IMR-90 (cell line): ENCODE measurements around the gene C2orf74. TPM values are rescaled to one million over a fixed set of nuclear protein-coding genes. Genes with fewer than 3 reads are reported as not detected.

Experiments used
- ATAC-seq: fragments of 200-7000 bp; cut with Tn5 transposase; 2 replicates; pipeline ENCODE4 v1.9.1; 2020; ENCODE audit warnings: low read depth, mild to moderate bottlenecking, moderate library complexity
- BruUV-seq: library from RNA; stranded (reverse); fragments of 400-500 nt; replicated peaks from 2 replicates; lab custom pipeline; 2021; lab: Mats Ljungman, UMichigan
- CTCF ChIA-PET: fragments of 300-600 bp; formaldehyde crosslinking; extraction: SDS; loops from one replicate; lab custom pipeline; 2021; ENCODE audit warnings: antibody characterized with exemption; lab: Yijun Ruan, JAX
- POLR2A ChIA-PET: fragments of 300-600 bp; sonication (Branson Sonifier 250); formaldehyde crosslinking; loops from one replicate; lab custom pipeline; 2022; ENCODE audit warnings: antibody characterized with exemption; ENCODE audit not compliant: unreplicated experiment; lab: Charles Lee
- DNase-seq: peaks from one replicate; pipeline ENCODE4 v3.0.0; 2013
- H2AFZ ChIP-seq: replicated peaks from 2 replicates; pipeline ENCODE3; 2013; ENCODE audit warnings: low read length, mild to moderate bottlenecking; ENCODE audit not compliant: poor library complexity
- H2AK5ac ChIP-seq: 2 replicates; pipeline ENCODE4 v1.6.1; 2013; ENCODE audit warnings: low read depth, low read length, inconsistent platforms
- H2AK9ac ChIP-seq: replicated peaks from 2 replicates; pipeline ENCODE3; 2013; ENCODE audit warnings: mild to moderate bottlenecking, low read depth, low read length, moderate library complexity; ENCODE audit not compliant: poor library complexity
- H2BK120ac ChIP-seq: 2 replicates; pipeline ENCODE4 v1.6.1; 2013; ENCODE audit warnings: low read depth, low read length, inconsistent platforms
- H2BK15ac ChIP-seq: 3 replicates; pipeline ENCODE4 v1.6.1; 2013; ENCODE audit warnings: low read depth, low read length, inconsistent platforms
- H2BK20ac ChIP-seq: 2 replicates; pipeline ENCODE4 v1.6.1; 2013; ENCODE audit warnings: low read depth, mild to moderate bottlenecking, inconsistent platforms, low read length, moderate library complexity
- H2BK5ac ChIP-seq: 2 replicates; pipeline ENCODE4 v1.6.1; 2013; ENCODE audit warnings: mild to moderate bottlenecking, low read depth, low read length, inconsistent platforms; ENCODE audit not compliant: poor library complexity, severe bottlenecking
- H3K14ac ChIP-seq: replicated peaks from 2 replicates; pipeline ENCODE4 v1.6.1; 2013; ENCODE audit warnings: low read depth, low read length, inconsistent platforms
- H3K18ac ChIP-seq: 2 replicates; pipeline ENCODE4 v1.6.1; 2013; ENCODE audit warnings: low read depth, low read length, control low read depth
- H3K23ac ChIP-seq: 2 replicates; pipeline ENCODE4 v1.6.1; 2013; ENCODE audit warnings: low read depth, low read length, inconsistent platforms
- H3K27ac ChIP-seq: 2 replicates; pipeline ENCODE4 v1.5.1; 2013; ENCODE audit warnings: mild to moderate bottlenecking, control low read depth, low read length; ENCODE audit not compliant: insufficient read depth
- H3K27me3 ChIP-seq: 2 replicates; pipeline ENCODE4 v1.6.1; 2013; ENCODE audit warnings: low read length; ENCODE audit not compliant: control insufficient read depth, insufficient read depth
- H3K36me3 ChIP-seq: 2 replicates; pipeline ENCODE4 v1.6.1; 2013; ENCODE audit warnings: low read length, mixed read lengths; ENCODE audit not compliant: control insufficient read depth, insufficient read depth
- H3K4ac ChIP-seq: 2 replicates; pipeline ENCODE4 v1.6.1; 2013; ENCODE audit warnings: low read depth, low read length, inconsistent platforms
- H3K4me1 ChIP-seq: 2 replicates; pipeline ENCODE4 v1.6.1; 2013; ENCODE audit warnings: low read length, mixed read lengths; ENCODE audit not compliant: control insufficient read depth, insufficient read depth
- H3K4me2 ChIP-seq: 2 replicates; pipeline ENCODE4 v1.6.1; 2013; ENCODE audit warnings: low read depth, mild to moderate bottlenecking, control low read depth, low read length, moderate library complexity
- H3K4me3 ChIP-seq: 2 replicates; pipeline ENCODE4 v1.5.1; 2013; ENCODE audit warnings: low read depth, mild to moderate bottlenecking, control low read depth, low read length, moderate library complexity; ENCODE audit not compliant: insufficient read depth
- H3K56ac ChIP-seq: 2 replicates; pipeline ENCODE4 v1.6.1; 2013; ENCODE audit warnings: low read length, inconsistent platforms; ENCODE audit not compliant: insufficient read depth; ENCODE audit errors: extremely low read depth
- H3K79me1 ChIP-seq, 2 experiments: 2 replicates each; pipeline ENCODE4 v1.6.1; 2013; ENCODE audit warnings: low read length in 2 of 2, inconsistent platforms in 1 of 2, low read depth in 1 of 2
- H3K9ac ChIP-seq: 2 replicates; pipeline ENCODE4 v1.6.1; 2013; ENCODE audit warnings: low read depth, low read length, control low read depth
- H3K9me1 ChIP-seq: 2 replicates; pipeline ENCODE4 v1.6.1; 2013; ENCODE audit warnings: low read length, inconsistent platforms; ENCODE audit not compliant: insufficient read depth
- H3K9me3 ChIP-seq: 2 replicates; pipeline ENCODE4 v1.6.1; 2013; ENCODE audit warnings: low read length; ENCODE audit not compliant: control insufficient read depth, insufficient read depth
- H4K20me1 ChIP-seq: 2 replicates; pipeline ENCODE4 v1.6.1; 2013; ENCODE audit warnings: low read length, inconsistent platforms; ENCODE audit not compliant: insufficient read depth
- H4K5ac ChIP-seq: 2 replicates; pipeline ENCODE4 v1.6.1; 2013; ENCODE audit warnings: mild to moderate bottlenecking, low read depth, low read length, control low read depth
- H4K8ac ChIP-seq, 2 experiments: 2 replicates each; pipeline ENCODE4 v1.6.1; 2013; ENCODE audit warnings: low read depth in 2 of 2, low read length in 2 of 2, control low read depth in 1 of 2, inconsistent platforms in 1 of 2
- H4K91ac ChIP-seq: 2 replicates; pipeline ENCODE4 v1.6.1; 2013; ENCODE audit warnings: low read depth, low read length, inconsistent platforms; ENCODE audit not compliant: insufficient read depth
- CHD1 ChIP-seq: IDR thresholded peaks from 2 replicates; pipeline ENCODE4 v1.6.1; 2012; ENCODE audit warnings: low read depth, low read length, improper control_type of control experiment
- FOS ChIP-seq: fragments of 150-350 bp; IDR thresholded peaks from 2 replicates; pipeline ENCODE4 v1.6.1; 2016; ENCODE audit warnings: low read depth, low read length
- MAZ ChIP-seq: IDR thresholded peaks from 2 replicates; pipeline ENCODE4 v1.6.1; 2012; ENCODE audit warnings: low read depth, mild to moderate bottlenecking, low read length, improper control_type of control experiment, moderate library complexity, borderline replicate concordance
- POLR2A ChIP-seq: IDR thresholded peaks from 2 replicates; pipeline ENCODE4 v1.6.1; 2012; ENCODE audit warnings: mild to moderate bottlenecking, low read depth, low read length
- RAD21 ChIP-seq: IDR thresholded peaks from 2 replicates; pipeline ENCODE4 v1.6.1; 2012; ENCODE audit warnings: low read length, improper control_type of control experiment
- SMC3 ChIP-seq: fragments of 150-350 bp; IDR thresholded peaks from 2 replicates; pipeline ENCODE4 v1.6.1; 2016; ENCODE audit warnings: low read depth, mild to moderate bottlenecking, antibody characterized with exemption, low read length, moderate library complexity
- dilution Hi-C: fragments of 300-500 bp; cut with HindIII; formaldehyde crosslinking; loops from one replicate; pipeline ENCODE4 v1.14.3; 2018; ENCODE audit warnings: low sequenced_read_pairs; ENCODE audit not compliant: unreplicated experiment
- in situ Hi-C: fragments of 300-500 bp; cut with MboI; formaldehyde crosslinking; loops from 3 replicates; pipeline ENCODE4 v1.14.3; 2019; ENCODE audit warnings: low sequenced_read_pairs, inconsistent platforms, mixed read lengths
- intact Hi-C: fragments of 100-400 bp; cut with micrococcal nuclease; formaldehyde crosslinking; loops from 2 replicates; pipeline ENCODE4 v1.10.0; 2022
- polyA plus RNA-seq, 3 experiments: library from polyadenylated mRNA; depleted of rRNA; stranded (reverse); fragments of >200 nt; gene quantifications; 2 replicates each; pipeline ENCODE4 v1.2.3, GENCODE V29; 2012; ENCODE audit warnings: low replicate concordance in 1 of 3
- total RNA-seq: library from RNA; depleted of rRNA; stranded (reverse); fragments of >200 nt; gene quantifications from 2 replicates; pipeline ENCODE4 v1.2.3, GENCODE V29; 2012
- TF ChIP-seq, protein P1 (sequence below): fragments of 150-350 bp; IDR thresholded peaks from 2 replicates; pipeline ENCODE4 v1.6.1; 2016; ENCODE audit warnings: low read depth, mild to moderate bottlenecking, low read length, moderate library complexity, borderline replicate concordance

Gene C2orf74
- total and polyA plus RNA-seq, 2 of the 4 experiments (the other 2 are of a cell fraction): 8.4 to 21.9 TPM

DNA sequence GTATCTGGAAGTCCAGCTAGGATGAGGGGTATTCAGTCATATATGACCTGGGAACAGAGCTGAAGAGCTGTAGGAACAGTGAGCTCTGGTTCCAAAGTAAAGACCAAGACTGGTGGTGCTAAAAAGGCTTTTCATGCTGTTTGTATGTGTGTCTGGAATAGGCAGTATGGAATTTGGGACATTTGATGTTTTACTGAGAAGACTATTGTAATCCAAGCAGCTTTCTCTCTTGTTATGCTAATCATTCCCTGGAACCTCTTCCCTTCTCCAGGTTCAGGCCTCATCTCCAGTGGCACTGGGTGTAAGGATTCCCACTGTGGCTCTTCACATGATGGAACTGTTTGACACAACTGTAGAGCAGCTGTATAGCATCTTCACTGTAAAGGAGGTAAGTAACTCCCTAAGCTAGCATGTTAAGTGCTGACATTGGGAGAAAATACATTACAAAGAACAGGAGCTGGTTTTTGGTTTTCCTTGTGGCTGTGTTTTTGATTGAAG is 23.3 kb downstream of the C2orf74 start:
- Histone ChIP-seq H3K36me3 (peaks cover 71% of the 10 kb centered on the region), H2BK20ac (no peak overlapping the region), H2BK15ac (no peak overlapping the region), H3K14ac (no peak overlapping the region), H4K8ac (no peak overlapping the region; a peak in 1 of 4 replicates), H3K9ac (no peak overlapping the region), H3K4ac (no peak overlapping the region), H2AFZ (no peak overlapping the region), H3K4me1 (peaks cover 11% of the 10 kb centered on the region), H3K4me3 (no peak overlapping the region), H3K9me3 (no peaks in the 10 kb centered on the region), H3K9me1 (peaks cover 15% of the 10 kb centered on the region), H4K20me1 (peaks cover 3% of the 10 kb centered on the region; the same call in 1 of the 2 replicates), H3K27me3 (no peaks in the 10 kb centered on the region), H3K18ac (no peak overlapping the region), H2BK120ac (no peak overlapping the region), H3K4me2 (no peak overlapping the region), H2AK9ac (no peak overlapping the region), H3K79me1 (peaks cover 36 to 54% of the 10 kb centered on the region in 2 experiments), H2AK5ac (no peak overlapping the region), H4K5ac (no peak overlapping the region), H3K23ac (no peak overlapping the region), H3K56ac (no peak overlapping the region), H3K27ac (no peak overlapping the region), H2BK5ac (no peak overlapping the region), H4K91ac (no peak overlapping the region)
- dilution Hi-C loops: no loop called here
- ChIA-PET CTCF (no interaction called here), POLR2A (interaction anchor here (0.6 kb wide), 1 partner anchor 20 kb away, joined by 4 read pairs; no protein-coding TSS in a partner anchor)
- DNase-seq (no peak), ATAC-seq (no peak)
- no TSS peak for BruUV-seq
- in situ Hi-C loops: no loop called here
- TF ChIP-seq MAZ (no peak), SMC3 (no peak), POLR2A (no peak), FOS (no peak), CHD1 (no peak), RAD21 (no peak)
- TF ChIP-seq, protein P1, sequence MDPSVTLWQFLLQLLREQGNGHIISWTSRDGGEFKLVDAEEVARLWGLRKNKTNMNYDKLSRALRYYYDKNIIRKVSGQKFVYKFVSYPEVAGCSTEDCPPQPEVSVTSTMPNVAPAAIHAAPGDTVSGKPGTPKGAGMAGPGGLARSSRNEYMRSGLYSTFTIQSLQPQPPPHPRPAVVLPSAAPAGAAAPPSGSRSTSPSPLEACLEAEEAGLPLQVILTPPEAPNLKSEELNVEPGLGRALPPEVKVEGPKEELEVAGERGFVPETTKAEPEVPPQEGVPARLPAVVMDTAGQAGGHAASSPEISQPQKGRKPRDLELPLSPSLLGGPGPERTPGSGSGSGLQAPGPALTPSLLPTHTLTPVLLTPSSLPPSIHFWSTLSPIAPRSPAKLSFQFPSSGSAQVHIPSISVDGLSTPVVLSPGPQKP: no peak
- intact Hi-C loops: no loop called here
